ENCODE results near the gene THRSP. TPM values are rescaled to one million over a fixed set of nuclear protein-coding genes. Genes with fewer than 3 reads are reported as not detected.

The THRSP gene
- total and polyA plus RNA-seq, 2 of the 4 experiments (the other 2 are of a cell fraction), result not detected

GRCh38 chr11:78025378-78025777 is 38.3 kb upstream of the THRSP start:
- BruUV-seq (replicated peaks), result no TSS peak

More at GRCh38 chr11:78025378-78025777, 38.3 kb upstream of the THRSP start:
- H2BK15ac ChIP-seq (ENCODE audit: low read depth, low read length), result no peak overlapping the region
- DNase-seq (no peak), ATAC-seq (ENCODE audit: low read depth) (no peak)
- H3K4me1 ChIP-seq (ENCODE audit: control insufficient read depth, insufficient read depth, low read length), result peaks cover under 1% of the 10 kb centered on the region; the same call in 1 of the 2 replicates
- H4K91ac ChIP-seq (ENCODE audit: insufficient read depth, low read depth, low read length), result no peak overlapping the region
- H3K79me1 ChIP-seq (ENCODE audit: low read depth in 1 of 2, low read length in 2 of 2), result no peaks in the 10 kb centered on the region
- H3K9ac ChIP-seq (ENCODE audit: low read depth, low read length), result no peak overlapping the region
- dilution Hi-C loops (cut with HindIII; ENCODE audit: low sequenced_read_pairs, unreplicated experiment) (no loop called here), in situ Hi-C loops (cut with MboI; ENCODE audit: low sequenced_read_pairs) (no loop called here), intact Hi-C loops (cut with micrococcal nuclease) (no loop called here)
- H3K27me3 ChIP-seq (ENCODE audit: control insufficient read depth, insufficient read depth, low read length), result no peaks in the 10 kb centered on the region
- H3K18ac ChIP-seq (ENCODE audit: low read depth, low read length), result no peak overlapping the region
- ChIA-PET POLR2A (ENCODE audit: unreplicated experiment) (no interaction called here), CTCF (no interaction called here)
- H2AK9ac ChIP-seq (replicated peaks; ENCODE audit: low read depth, low read length, poor library complexity), result no peak overlapping the region
- H3K4me2 ChIP-seq (ENCODE audit: low read depth, low read length), result no peak overlapping the region
- H2BK20ac ChIP-seq (ENCODE audit: low read depth, low read length), result no peak overlapping the region
- H3K36me3 ChIP-seq (ENCODE audit: control insufficient read depth, insufficient read depth, low read length), result no peaks in the 10 kb centered on the region
- H3K27ac ChIP-seq (ENCODE audit: insufficient read depth, low read length), result no peak overlapping the region
- no peak for TF ChIP-seq CHD1 (IDR thresholded peaks at IDR 0.05; ENCODE audit: low read depth, low read length)
- TF ChIP-seq POLR2A (IDR thresholded peaks at IDR 0.05; ENCODE audit: low read depth, low read length), result no peak
- no peak for TF ChIP-seq NFE2L2 (IDR thresholded peaks at IDR 0.05; ENCODE audit: low read depth, low read length)
- no peak for TF ChIP-seq RAD21 (IDR thresholded peaks at IDR 0.05; ENCODE audit: low read length)
- no peak overlapping the region for H2BK120ac ChIP-seq (ENCODE audit: low read depth, low read length)
- H4K20me1 ChIP-seq (ENCODE audit: insufficient read depth, low read length), result no peaks in the 10 kb centered on the region
- no peak overlapping the region for H2AK5ac ChIP-seq (ENCODE audit: low read depth, low read length)
- no peak overlapping the region for H3K4ac ChIP-seq (ENCODE audit: low read depth, low read length)
- H4K5ac ChIP-seq (ENCODE audit: low read depth, low read length), result no peak overlapping the region
- no peak overlapping the region for H3K56ac ChIP-seq (ENCODE audit: extremely low read depth, insufficient read depth, low read length)
- H4K8ac ChIP-seq (ENCODE audit: low read depth in 2 of 2, low read length in 2 of 2), result no peak overlapping the region
- H3K9me3 ChIP-seq (ENCODE audit: control insufficient read depth, insufficient read depth, low read length), result no peaks in the 10 kb centered on the region
- H3K4me3 ChIP-seq (ENCODE audit: insufficient read depth, low read depth, low read length), result no peak overlapping the region
- H2AFZ ChIP-seq (replicated peaks; ENCODE audit: low read length, poor library complexity), result no peak overlapping the region
- H3K9me1 ChIP-seq (ENCODE audit: insufficient read depth, low read length), result peaks cover 6% of the 10 kb centered on the region; the same call in 1 of the 2 replicates
- no peak overlapping the region for H2BK5ac ChIP-seq (ENCODE audit: low read depth, low read length, poor library complexity, severe bottlenecking)
- H3K14ac ChIP-seq (replicated peaks; ENCODE audit: low read depth, low read length), result no peak overlapping the region
- no peak overlapping the region for H3K23ac ChIP-seq (ENCODE audit: low read depth, low read length)

Data from IMR-90 (cell line).